Kidney epithelial cell (primary cell): Measurements from ENCODE around the gene PRDX2. TPM values are rescaled to one million over a fixed set of nuclear protein-coding genes. Genes with fewer than 3 reads are reported as not detected.

Experiments used
- DNase-seq: peaks from one replicate; pipeline ENCODE4 v3.0.0-alpha.2; 2010; ENCODE audit warnings: low read depth
- H3K27me3 ChIP-seq: 2 replicates; pipeline ENCODE4 v1.6.0; 2011; ENCODE audit warnings: low read length; ENCODE audit not compliant: control insufficient read depth, insufficient read depth
- H3K36me3 ChIP-seq: 2 replicates; pipeline ENCODE4 v1.5.1; 2011; ENCODE audit warnings: low read length; ENCODE audit not compliant: control insufficient read depth, insufficient read depth
- H3K4me3 ChIP-seq: 2 replicates; pipeline ENCODE4 v1.5.1; 2011; ENCODE audit warnings: low read depth, mild to moderate bottlenecking, control low read depth, low read length
- CTCF ChIP-seq: IDR thresholded peaks from 2 replicates; pipeline ENCODE4 v1.5.1; 2011; ENCODE audit warnings: mild to moderate bottlenecking, moderate library complexity, low read length, control low read depth, inconsistent platforms; ENCODE audit not compliant: insufficient read depth, poor library complexity, severe bottlenecking
- total RNA-seq: library from RNA; depleted of rRNA; stranded (reverse); fragments of >200 nt; gene quantifications from 2 replicates; pipeline ENCODE4 v1.2.3, GENCODE V29; 2015

Gene PRDX2
- total RNA-seq, 1 donor from 2014 or later, result 366 TPM

GRCh38 chr19:12754465-12755196 lies 47.0 kb downstream of the PRDX2 start:
- H3K27me3 ChIP-seq, result peaks cover 31% of the 10 kb centered on the region
- no peak for DNase-seq
- H3K4me3 ChIP-seq, result no peak overlapping the region
- no peaks in the 10 kb centered on the region for H3K36me3 ChIP-seq
- no peak for TF ChIP-seq CTCF

GRCh38 chr19:12752056-12752781 lies 49.4 kb downstream of the PRDX2 start:
- DNase-seq, result no peak
- Histone ChIP-seq H3K27me3 (peaks cover 31% of the 10 kb centered on the region), H3K4me3 (no peak overlapping the region), H3K36me3 (peaks cover 1% of the 10 kb centered on the region)
- no peak for TF ChIP-seq CTCF

- DNase-seq, result no peak
- TF ChIP-seq CTCF, result no peak
- Histone ChIP-seq H3K4me3 (no peak within 1 kb of the TSS), H3K36me3 (peaks cover 2% of the 10 kb centered on the region), H3K27me3 (peaks cover 31% of the 10 kb centered on the region)
These were observed 50.0 kb downstream of the PRDX2 start, which contains the start of gene BEST2 for GRCh38 chr19:12751635-12752034. Gene BEST2, plus strand, starts transcription at chr19:12751791. Its CDS starts 802 bp downstream, at chr19:12752593.

- DNase-seq, result no peak
- no peak overlapping the region for H3K4me3 ChIP-seq
- TF ChIP-seq CTCF, result no peak
- H3K36me3 ChIP-seq, result peaks cover 2% of the 10 kb centered on the region
- H3K27me3 ChIP-seq, result peaks cover 31% of the 10 kb centered on the region
These were observed 50.7 kb downstream of the PRDX2 start for GRCh38 chr19:12750851-12751250.

- DNase-seq, result no peak
These were observed 51.6 kb downstream of the PRDX2 start for GRCh38 chr19:12749938-12750521.

More at GRCh38 chr19:12749938-12750521, 51.6 kb downstream of the PRDX2 start:
- TF ChIP-seq CTCF, result no peak
- Histone ChIP-seq H3K36me3 (peaks cover 2% of the 10 kb centered on the region), H3K4me3 (no peak overlapping the region), H3K27me3 (peaks cover 31% of the 10 kb centered on the region)
